ENCODE measurements around the gene WWP2.

DNA sequence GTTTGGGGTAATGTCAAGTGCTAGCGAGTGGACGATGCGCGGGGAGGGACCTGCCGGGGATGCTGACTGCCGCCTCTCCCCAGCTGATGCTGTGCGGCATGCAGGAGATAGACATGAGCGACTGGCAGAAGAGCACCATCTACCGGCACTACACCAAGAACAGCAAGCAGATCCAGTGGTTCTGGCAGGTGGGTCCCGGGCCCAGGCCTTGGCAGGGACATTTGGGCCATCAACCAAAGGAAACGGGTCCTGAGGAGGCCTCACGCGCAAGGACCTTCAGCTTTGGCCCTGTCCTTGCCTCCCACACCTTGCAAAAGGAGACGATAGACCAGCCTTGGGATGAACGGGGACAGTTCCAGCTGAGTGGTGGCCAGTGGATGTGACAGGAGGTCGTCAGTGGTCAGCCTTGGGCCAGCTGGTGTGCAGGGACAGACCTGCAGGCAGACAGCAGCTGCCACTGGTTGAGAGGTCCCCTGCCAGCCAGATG lies 175.4 kb downstream of the WWP2 start:
- TF ChIP-seq, protein P1, sequence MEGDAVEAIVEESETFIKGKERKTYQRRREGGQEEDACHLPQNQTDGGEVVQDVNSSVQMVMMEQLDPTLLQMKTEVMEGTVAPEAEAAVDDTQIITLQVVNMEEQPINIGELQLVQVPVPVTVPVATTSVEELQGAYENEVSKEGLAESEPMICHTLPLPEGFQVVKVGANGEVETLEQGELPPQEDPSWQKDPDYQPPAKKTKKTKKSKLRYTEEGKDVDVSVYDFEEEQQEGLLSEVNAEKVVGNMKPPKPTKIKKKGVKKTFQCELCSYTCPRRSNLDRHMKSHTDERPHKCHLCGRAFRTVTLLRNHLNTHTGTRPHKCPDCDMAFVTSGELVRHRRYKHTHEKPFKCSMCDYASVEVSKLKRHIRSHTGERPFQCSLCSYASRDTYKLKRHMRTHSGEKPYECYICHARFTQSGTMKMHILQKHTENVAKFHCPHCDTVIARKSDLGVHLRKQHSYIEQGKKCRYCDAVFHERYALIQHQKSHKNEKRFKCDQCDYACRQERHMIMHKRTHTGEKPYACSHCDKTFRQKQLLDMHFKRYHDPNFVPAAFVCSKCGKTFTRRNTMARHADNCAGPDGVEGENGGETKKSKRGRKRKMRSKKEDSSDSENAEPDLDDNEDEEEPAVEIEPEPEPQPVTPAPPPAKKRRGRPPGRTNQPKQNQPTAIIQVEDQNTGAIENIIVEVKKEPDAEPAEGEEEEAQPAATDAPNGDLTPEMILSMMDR (optimal IDR thresholded peaks at IDR 0.05 in 1 of 3, IDR thresholded peaks at IDR 0.05 in 1 of 3, conservative IDR thresholded peaks at IDR 0.05 in 1 of 3; ENCODE audit: extremely low read depth in 1 of 3, insufficient read depth in 2 of 3, low read length in 3 of 3) = peak in 1 of 3 experiments; percentile 21
- no peak for TF ChIP-seq EZH2 (IDR thresholded peaks at IDR 0.05; ENCODE audit: low read length)

Measured in keratinocyte (primary cell).